Stimulated activated CD8-positive, alpha-beta memory T cell treated with anti-CD3 and anti-CD28 coated beads, Interleukin-12 subunit alpha, Interleukin-12 subunit beta, amount 100 ng/mL, for 24 hours (primary cell): ENCODE data around the gene RYR1.
A peak's percentile ranks its signal among the peaks of the same experiment; 100 is the strongest.
"Not testable (repeated sequence)": the region's sequence is repeated elsewhere in the genome, so short reads cannot be mapped to it uniquely, and the experiment has no call there.

ENCODE experiments used
- DNase-seq: peaks from one replicate; pipeline ENCODE4 v3.0.0-alpha.2; 2020; ENCODE audit errors: extremely low read depth

RYR1 gene

DNA sequence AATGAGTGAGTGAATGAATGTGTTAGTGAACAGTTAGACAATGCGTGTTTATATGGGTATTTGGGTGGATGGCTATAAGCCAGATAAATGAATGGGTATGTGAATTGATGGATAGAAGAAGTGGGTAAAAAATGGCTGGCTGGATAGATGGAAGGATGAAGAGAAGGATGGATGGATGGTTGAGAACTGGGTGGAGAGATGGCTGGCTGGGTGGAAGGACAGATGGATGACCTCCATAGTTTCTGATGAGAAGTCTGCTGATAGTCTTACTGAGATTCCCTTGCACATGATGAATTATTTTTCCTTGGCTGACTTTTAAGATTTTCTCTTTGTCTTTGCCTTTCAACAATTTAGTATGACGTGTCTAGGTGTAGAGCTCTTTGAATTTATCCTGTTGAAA is 57.4 kb downstream of the RYR1 start:
- no peak for DNase-seq

DNA sequence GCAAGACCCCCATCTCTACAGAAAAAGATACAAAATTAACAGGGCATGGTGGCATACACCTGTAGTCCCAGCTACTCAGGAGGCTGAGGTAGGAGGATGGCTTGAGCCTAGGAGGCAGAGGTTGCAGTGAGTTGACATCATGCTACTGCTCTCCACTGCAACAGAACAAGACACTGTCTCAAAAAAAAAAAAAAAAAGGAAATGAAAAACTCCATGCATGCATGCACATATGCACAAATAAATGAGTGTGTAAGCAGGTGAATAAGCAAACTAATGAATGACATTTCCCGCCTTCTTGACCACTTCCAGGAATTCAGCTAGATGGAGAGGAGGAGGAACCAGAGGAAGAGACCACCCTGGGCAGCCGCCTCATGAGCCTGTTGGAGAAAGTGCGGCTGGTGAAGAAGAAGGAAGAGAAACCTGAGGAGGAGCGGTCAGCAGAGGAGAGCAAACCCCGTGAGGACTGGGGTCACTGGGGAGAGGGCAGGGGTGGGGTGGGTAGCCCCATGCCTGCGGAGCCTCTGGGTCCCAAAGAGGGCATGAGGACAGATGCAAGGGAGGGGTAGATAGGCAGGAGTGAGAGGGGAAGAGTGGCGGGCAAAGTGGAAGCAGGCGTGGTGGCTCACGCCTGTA is 58.8 kb downstream of the RYR1 start:
- DNase-seq = no peak

DNA sequence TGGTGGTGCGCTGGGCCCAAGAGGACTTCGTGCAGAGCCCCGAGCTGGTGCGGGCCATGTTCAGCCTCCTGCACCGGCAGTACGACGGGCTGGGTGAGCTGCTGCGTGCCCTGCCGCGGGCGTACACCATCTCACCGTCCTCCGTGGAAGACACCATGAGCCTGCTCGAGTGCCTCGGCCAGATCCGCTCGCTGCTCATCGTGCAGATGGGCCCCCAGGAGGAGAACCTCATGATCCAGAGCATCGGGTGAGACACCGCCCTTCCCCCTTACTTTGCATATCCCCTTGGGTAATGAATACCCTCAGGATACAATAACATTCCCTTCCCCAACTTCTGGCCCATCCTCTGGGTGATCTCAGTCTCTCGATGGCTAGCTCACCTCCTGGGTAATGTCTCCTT is 60.9 kb downstream of the RYR1 start:
- no peak for DNase-seq

DNA sequence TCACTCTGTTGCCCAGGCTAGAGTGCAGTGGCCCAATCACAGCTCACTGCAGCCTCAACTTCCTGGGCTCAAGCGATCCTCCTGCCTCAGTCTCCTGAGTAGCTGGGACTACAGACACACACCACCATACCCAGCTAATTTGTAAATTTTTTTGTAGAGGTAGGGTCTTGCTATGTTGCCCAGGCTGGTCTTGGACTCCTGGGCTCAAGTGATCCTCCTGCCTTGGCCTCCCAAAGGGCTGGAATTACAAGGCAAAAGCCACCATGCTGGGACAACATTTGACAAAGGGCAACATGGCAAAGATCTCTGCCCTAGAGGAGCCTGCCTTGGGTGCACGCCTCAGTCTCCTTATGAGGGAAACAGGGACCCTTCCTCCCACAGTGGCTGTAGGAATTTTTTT is 61.9 kb downstream of the RYR1 start:
- DNase-seq = not testable (repeated sequence)

DNA sequence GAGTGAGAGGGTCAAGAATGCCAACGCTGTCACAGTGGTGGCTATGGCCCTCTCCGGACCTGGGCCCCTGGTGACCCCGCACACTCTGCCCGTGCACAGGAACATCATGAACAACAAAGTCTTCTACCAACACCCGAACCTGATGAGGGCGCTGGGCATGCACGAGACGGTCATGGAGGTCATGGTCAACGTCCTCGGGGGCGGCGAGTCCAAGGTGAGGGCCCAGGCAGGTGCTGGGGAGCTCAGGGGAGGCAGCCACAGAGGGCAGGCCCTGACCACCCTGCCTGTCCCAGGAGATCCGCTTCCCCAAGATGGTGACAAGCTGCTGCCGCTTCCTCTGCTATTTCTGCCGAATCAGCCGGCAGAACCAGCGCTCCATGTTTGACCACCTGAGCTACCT is 62.6 kb downstream of the RYR1 start:
- DNase-seq = no peak

DNA sequence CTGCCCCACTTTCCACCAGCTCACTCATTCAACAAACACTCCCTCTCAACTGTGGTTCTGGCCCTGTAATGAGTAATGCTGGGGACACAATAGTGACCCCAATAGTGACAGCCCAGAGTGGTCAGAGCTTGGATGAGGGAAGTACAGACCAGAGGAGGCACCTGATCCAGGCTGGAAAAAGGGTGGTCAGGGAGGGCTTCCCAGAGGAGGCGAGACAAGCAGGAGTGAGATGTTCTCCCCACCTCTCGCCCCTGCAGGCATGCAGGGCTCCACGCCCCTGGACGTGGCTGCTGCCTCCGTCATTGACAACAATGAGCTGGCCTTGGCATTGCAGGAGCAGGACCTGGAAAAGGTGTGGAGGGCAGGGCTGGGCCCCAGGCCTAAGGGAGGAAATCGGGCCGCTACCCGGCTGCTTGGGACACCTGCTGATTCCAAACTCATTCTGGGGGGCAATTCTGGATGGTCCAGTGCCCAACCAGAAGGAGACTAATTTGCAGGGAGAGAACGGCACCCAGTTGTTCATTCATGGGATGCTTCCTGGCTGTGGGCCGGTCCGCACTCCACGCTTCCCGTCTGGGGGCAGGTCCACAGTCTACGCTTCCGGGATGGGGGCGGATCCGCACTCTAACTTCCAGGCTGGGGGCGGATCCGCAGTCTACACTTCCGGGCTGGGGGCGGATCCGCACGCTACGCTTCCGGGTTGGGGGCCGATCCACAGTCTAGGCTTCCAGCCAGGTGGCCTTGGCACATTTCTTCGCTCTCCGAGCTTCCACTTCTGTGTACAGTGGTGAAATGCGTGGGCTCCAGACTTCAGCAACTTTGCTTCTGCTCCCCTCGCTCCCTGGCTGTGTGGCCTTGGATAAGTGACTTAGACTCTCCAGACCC is 63.4 kb downstream of the RYR1 start:
- DNase-seq = no peak

DNA sequence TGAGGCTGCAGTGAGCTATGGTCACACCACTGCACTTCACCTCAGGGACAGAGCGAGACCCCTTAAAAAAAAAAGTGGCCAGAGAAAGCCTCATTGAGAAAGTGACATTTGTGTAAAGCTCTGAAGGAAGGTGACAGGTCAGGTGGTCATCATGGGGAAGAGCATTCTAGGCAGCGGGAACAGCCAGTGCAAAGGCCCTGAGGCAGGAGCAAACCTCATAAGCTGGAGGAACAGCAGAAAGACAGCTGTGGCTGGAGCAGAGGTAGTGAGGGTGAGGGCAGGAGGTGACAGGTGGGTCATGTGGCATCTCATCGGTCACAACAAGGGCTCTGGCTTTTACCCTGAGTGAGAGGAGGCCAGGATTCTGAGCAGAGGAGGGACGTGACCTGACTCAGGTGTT is 64.4 kb downstream of the RYR1 start:
- DNase-seq = no peak

DNA sequence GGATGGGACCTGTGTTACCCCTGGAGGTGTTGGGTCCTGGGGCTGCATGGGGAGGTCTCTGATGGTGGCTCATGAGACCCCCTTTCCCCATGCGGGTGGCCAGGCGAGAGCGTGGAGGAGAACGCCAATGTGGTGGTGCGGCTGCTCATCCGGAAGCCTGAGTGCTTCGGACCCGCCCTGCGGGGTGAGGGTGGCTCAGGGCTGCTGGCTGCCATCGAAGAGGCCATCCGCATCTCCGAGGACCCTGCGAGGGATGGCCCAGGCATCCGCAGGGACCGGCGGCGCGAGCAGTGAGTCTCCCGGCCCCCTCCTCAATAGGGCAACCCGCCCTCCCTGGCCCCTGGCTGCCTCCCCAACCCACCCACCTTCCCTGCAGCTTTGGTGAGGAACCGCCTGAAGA is 66.0 kb downstream of the RYR1 start:
- no peak for DNase-seq

DNA sequence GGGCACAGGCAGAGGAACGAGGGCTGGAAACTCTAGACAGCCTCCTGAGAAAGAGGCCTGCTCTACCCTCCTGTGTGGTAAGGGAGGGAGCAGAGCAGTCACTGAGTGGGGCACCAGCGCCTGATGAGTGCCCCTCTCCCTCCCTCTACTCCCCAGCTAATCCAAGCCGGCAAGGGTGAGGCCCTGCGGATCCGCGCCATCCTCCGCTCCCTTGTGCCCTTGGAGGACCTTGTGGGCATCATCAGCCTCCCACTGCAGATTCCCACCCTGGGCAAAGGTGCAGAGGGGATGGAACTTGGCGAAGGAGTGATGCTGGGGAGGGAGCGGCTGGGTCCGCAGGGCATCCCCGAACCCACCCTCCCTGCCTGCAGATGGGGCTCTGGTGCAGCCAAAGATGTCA is 67.0 kb downstream of the RYR1 start:
- no peak for DNase-seq

DNA sequence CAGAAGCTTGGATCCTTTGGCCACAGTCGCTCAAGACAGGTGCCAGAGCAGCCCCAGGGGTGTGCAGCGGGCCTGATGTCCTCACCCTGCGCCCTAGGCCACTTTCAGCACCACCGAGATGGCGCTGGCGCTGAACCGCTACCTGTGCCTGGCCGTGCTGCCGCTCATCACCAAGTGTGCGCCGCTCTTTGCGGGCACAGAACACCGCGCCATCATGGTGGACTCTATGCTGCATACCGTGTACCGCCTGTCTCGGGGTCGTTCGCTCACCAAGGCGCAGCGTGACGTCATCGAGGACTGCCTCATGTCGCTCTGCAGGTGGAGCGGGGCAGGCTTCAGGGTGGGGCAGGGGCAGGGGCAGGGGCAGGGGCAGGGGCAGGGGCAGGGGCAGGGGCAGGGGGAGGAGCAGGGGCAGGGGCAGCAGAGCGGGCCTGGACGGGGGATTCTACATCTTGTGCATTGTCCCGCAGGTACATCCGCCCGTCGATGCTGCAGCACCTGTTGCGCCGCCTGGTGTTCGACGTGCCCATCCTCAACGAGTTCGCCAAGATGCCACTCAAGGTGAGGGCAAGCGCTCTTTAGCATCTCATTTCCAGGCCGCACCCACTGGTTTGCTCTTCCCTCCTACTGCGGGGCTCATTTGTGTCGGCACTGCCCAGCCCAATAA is 69.1 kb downstream of the RYR1 start:
- DNase-seq = no peak

DNA sequence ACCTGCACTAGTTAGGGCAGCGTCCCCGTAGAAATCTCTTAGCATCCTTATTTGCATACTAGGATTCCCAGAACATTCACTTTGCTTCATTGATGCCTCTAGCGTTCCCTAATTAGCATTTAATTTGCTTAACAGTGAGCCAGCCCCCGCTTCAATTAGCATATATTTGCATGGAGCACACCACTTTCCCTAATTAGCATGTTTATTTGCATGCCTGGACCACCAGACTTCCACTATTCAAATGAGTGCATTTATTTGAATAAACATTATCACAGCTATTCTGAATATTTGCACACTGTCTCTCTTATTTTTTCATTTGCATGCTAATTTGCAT is 69.6 kb downstream of the RYR1 start:
- DNase-seq = no peak

DNA sequence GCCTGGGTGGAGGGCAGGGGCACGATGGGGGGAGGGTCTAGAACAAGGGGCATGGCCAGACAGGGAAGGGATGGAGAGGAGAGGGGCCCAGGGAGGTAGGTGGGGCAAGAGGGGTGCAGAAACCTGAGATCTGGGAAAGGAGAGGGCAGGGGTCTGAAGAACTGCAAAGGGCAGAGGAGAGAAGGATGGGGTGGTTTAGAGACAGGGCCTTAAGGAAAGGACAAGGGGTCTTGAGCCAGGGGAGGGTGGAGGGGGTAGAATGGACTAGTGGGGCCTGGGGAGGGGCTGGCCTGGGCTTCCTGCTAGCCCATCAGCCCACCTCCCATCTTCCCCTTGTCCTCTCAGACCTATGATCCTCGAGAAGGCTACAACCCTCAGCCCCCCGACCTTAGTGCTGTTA is 72.5 kb downstream of the RYR1 start:
- no peak for DNase-seq

DNA sequence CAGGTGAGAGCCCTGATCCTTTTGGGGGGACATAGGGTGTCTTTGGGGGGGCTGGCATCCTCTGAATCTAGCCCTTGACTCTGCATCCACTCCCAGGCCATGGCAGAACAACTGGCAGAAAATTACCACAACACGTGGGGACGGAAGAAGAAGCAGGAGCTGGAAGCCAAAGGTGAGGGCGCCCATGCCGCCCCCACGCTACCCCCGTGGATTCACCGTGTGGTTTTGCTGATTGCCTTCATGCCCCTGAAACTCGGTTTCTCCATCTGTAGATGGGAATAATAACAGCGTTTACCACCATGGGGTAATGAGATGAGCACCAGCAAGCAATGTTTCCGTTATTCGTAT is 72.9 kb downstream of the RYR1 start:
- no peak for DNase-seq

DNA sequence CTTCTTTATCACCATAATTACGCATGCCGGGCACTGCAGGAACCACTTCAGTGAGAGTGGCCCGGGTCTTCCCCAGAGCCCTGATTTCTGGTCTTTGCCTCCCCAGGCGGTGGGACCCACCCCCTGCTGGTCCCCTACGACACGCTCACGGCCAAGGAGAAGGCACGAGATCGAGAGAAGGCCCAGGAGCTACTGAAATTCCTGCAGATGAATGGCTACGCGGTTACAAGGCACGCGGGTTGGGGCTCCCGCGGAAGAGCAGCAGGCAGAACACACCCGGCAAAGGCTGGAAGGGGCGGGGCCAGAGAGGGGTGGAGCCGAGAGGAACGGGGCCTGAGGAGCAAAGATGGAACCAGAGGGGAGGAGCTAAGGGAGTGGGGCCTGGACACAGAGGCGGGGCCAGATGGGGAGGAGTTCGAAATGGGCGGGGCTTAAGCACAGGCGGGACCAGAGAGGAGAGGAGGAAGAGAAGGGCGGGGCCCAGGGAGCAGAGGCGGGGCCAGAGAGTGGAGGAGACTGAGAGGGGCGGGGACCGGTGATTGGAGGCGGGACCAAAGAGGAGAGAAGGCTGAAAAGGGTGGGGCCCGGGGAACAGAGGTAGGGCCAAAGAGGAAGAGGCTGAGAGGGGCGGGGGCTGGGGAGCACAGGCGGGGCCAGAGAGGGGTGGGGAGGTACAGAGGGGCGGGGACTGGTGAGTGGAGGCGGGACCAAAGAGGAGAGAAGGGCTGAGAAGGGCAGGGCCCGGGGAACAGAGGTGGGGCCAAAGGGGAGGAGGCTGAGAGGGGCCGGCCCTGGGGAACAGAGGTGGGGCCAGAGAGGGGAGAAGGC is 73.4 kb downstream of the RYR1 start:
- peak; percentile 78 for DNase-seq

DNA sequence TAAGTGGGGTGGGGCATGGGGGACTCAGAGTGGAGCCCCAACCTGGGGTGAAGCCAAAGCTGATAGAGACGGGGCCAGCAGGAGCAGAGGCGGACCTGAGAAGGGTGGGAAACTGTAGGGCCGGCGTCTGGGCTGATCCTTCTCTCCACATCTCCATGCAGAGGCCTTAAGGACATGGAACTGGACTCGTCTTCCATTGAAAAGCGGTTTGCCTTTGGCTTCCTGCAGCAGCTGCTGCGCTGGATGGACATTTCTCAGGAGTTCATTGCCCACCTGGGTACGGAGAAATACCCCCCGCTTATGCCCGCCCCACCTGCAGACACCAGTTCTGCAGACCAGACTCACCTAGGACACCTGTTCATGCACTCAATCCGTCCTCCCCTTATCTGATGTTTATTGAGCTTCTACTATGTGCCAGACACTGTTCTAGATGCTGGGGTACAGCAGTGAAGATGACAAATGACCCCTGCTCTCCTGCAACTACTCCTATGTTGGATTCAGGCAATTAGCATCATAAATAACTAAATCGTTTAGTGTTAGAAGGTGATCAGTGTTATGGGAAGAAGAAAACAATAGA is 74.1 kb downstream of the RYR1 start:
- no peak for DNase-seq

DNA sequence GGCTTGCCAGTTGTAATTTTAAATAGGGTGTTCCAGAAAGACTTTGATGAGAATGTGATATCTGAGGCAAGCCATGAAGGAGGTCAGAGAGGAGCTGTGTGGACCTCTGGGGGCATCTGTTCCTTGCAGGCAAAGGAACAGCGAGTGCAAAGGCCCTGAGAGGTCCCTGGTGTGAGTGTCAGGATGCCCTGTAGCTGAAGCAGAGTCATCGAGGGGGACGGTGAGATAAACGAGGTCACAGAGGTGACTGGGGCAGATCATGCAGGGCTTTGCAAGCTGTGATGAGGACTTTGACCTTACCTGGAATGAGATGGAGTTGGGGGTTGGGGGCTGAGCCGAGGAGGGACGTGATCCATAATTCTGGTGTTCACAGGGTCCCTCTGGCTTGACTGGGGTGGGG is 75.0 kb downstream of the RYR1 start:
- no peak for DNase-seq

DNA sequence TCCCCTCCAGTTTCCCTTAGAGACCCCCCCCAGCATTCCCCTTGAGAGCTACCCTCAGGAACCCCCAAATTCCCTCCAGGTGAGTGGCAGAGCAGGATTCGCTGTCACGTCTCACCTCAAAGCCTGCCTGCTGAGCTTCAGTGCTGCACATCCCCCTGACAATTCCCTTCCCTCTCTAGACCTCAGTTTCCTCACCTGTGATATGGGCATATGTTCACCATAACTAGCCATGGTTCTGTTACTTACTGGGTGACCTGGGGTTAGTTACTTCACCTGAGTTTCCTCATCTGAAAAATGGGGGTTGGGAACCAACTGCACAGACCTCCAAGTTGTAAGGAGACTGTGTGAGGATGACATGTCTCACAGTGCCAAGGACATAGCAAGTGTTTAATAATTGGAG is 75.5 kb downstream of the RYR1 start:
- DNase-seq = no peak

DNA sequence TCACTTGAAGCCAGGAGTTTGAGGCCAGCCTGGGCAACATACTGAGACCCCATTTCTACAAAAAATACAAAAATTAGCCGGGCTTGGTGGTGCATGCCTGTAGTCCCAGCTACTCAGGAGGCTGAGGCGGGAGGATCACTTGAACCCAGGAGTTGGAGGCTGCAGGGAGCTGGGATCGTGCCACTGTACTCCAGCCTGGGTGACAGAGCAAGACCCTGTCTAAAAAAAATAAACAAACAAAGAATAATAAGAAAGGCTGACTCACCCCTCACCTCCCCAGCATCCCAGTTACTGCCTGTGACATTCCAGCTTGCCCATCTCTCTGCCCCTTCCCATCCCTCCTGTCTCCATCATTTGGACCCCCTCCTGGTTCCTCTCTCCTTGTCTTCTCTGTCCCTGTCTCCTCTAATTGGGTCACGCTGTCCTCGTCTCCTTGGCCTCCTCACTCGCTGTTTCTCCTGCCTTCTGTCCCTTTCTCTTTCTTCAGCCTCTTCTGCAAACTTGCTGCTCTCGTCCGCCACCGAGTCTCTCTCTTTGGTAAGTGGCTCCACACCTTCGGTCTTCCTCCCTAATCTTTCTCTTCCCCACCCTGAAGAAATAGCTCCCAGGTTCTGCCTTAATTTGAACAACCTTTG is 77.7 kb downstream of the RYR1 start:
- DNase-seq = no peak

DNA sequence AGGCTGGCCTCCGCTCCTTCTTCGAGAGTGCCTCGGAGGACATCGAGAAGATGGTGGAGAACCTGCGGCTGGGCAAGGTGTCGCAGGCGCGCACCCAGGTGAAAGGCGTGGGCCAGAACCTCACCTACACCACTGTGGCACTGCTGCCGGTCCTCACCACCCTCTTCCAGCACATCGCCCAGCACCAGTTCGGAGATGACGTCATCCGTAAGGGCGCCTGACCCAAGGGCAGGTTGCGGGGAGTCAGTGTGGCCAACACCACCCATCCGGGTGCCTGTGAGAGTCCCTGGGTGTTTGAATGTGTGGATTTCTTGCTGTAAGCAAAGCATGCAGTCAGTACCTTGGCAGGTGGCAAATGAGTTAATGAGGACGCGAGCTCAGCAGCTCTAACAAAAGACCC is 78.8 kb downstream of the RYR1 start:
- no peak for DNase-seq

DNA sequence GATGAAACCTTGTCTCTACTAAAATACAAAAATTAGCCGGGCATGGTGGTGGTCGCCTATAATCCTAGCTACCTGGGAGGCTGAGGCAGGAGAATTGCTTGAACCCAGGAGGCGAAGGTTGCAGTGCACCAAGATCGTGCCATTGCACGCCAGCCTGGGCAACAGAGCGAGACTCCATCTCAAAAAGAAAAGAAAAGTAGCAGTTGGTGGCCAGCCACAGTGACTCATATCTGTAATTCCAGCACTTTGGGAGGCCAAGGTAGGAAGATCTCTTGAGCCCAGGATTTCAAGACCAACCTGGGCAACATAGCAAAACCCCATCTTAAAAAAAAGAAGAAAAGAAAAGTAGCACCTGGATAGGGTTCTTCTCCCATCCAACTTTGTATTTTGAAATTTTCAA is 79.7 kb downstream of the RYR1 start:
- not testable (repeated sequence) for DNase-seq

DNA sequence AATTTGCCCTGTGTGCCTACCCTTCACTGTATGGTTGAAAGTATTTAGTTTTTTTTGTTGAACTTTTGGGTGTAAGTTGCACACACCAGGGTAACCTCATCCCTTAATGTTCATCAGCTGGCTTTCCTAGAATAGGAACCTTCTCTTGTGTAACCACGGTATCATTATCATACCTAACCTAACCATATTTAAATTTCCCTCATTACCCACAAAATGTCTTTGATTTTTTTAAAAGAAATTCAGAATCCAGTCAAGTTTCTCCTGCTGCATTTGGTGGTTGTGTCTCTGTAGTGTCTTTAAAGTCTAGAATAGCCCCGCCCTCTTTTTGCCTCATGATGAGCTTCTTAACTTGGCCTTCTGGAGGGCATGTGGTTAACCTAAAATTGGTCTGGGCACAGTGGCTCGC is 80.3 kb downstream of the RYR1 start:
- no peak for DNase-seq
